ENCODE results near the gene FOXC2. TPM values are rescaled to one million over a fixed set of nuclear protein-coding genes. Genes with fewer than 3 reads are reported as not detected.

FOXC2 gene
- total and polyA plus RNA-seq, 2 donors (not counting 3 experiments of a cell fraction or from before 2014, with no cell fraction given), result 7.7 to 44.0 TPM

GRCh38 chr16:86517652-86518258, 48.9 kb upstream of the FOXC2 start:
- ChIA-PET POLR2A (interaction anchor here (1.3 kb wide), 1 partner anchor 265 kb away, joined by 5 read pairs; no protein-coding TSS in a partner anchor), CTCF (interaction anchor here (0.6 to 7.0 kb wide), 71 partner anchors 9 to 720 kb away, joined by 3 to 471 read pairs (median 4); no protein-coding TSS in a partner anchor)
- Histone ChIP-seq H3K9me1 (replicated peaks; ENCODE audit: control insufficient read depth, extremely low read depth, insufficient read depth, low read length) (no peaks in the 10 kb centered on the region), H3K4me1 (ENCODE audit: control insufficient read depth, extremely low read depth, insufficient read depth, low read length) (peaks cover 5% of the 10 kb centered on the region), H3K27me3 (ENCODE audit: control insufficient read depth in 2 of 2, insufficient read depth in 2 of 2, low read length in 2 of 2) (peaks cover 27 to 46% of the 10 kb centered on the region in 2 experiments), H3K27ac (ENCODE audit: insufficient read depth, low read depth, low read length) (no peak overlapping the region), H3K9me3 (replicated peaks; ENCODE audit: control insufficient read depth, insufficient read depth, low read length) (no peaks in the 10 kb centered on the region), H3K36me3 (ENCODE audit: control insufficient read depth in 2 of 2, extremely low read depth in 1 of 2, insufficient read depth in 2 of 2, low read length in 2 of 2) (no peaks in the 10 kb centered on the region), H4K20me1 (replicated peaks; ENCODE audit: control insufficient read depth, extremely low read depth, insufficient read depth, low read length) (no peaks in the 10 kb centered on the region), H3K4me2 (ENCODE audit: insufficient read depth, low read length) (no peak overlapping the region), H3K79me2 (ENCODE audit: control insufficient read depth, insufficient read depth, low read length) (no peaks in the 10 kb centered on the region), H3K9ac (replicated peaks; ENCODE audit: extremely low read depth, insufficient read depth, low read length) (no peak overlapping the region), H2AFZ (ENCODE audit: low read depth, low read length) (no peak overlapping the region), H3K4me3 (replicated peaks in 1 of 3; ENCODE audit: insufficient read depth in 1 of 3, low read depth in 1 of 3, low read length in 3 of 3) (no peak overlapping the region)
- intact Hi-C loops (cut with micrococcal nuclease) (loop anchor here (1.0 kb wide), 2 partner anchors 176 to 696 kb away; no protein-coding TSS in a partner anchor), dilution Hi-C loops (cut with MboI; ENCODE audit: extremely low pct_ligation_motif_present, low sequenced_read_pairs) (loop anchor here (10.0 kb wide), 1 partner anchor 433 kb away; no protein-coding TSS in a partner anchor)
- BruUV-seq (replicated peaks), result no TSS peak
- TF ChIP-seq, protein P1, sequence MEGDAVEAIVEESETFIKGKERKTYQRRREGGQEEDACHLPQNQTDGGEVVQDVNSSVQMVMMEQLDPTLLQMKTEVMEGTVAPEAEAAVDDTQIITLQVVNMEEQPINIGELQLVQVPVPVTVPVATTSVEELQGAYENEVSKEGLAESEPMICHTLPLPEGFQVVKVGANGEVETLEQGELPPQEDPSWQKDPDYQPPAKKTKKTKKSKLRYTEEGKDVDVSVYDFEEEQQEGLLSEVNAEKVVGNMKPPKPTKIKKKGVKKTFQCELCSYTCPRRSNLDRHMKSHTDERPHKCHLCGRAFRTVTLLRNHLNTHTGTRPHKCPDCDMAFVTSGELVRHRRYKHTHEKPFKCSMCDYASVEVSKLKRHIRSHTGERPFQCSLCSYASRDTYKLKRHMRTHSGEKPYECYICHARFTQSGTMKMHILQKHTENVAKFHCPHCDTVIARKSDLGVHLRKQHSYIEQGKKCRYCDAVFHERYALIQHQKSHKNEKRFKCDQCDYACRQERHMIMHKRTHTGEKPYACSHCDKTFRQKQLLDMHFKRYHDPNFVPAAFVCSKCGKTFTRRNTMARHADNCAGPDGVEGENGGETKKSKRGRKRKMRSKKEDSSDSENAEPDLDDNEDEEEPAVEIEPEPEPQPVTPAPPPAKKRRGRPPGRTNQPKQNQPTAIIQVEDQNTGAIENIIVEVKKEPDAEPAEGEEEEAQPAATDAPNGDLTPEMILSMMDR (IDR thresholded peaks at IDR 0.05; ENCODE audit: extremely low read depth in 1 of 2, insufficient read depth in 1 of 2, low read depth in 1 of 2, low read length in 2 of 2), result peak; percentile 87 to 95
- TF ChIP-seq POLR2AphosphoS5 (IDR thresholded peaks at IDR 0.05; ENCODE audit: insufficient read depth, low read depth, low read length) (no peak), MAX (IDR thresholded peaks at IDR 0.05; ENCODE audit: insufficient read depth, insufficient read length) (peak; percentile 83), JUN (IDR thresholded peaks at IDR 0.05; ENCODE audit: borderline replicate concordance, insufficient read depth, insufficient read length, low read depth) (no peak), MYC (IDR thresholded peaks at IDR 0.05; ENCODE audit: low read depth, low read length) (peak; percentile 24)
- FAIRE-seq (peak; percentile 83), DNase-seq (ENCODE audit: low read depth, low spot score) (peak; percentile 66)

All from endothelial cell of umbilical vein (primary cell).